Stimulated activated CD8-positive, alpha-beta memory T cell treated with anti-CD3 and anti-CD28 coated beads, Interleukin-2, amount 100 ng/mL, for 1 hour (primary cell): ENCODE measurements around the gene MYOG.

ENCODE experiments used
- DNase-seq, 2 donors: peaks; one replicate each; pipeline ENCODE4 v3.0.0-alpha.2; 2020; ENCODE audit warnings: low read depth in 2 of 2

Gene MYOG

DNA sequence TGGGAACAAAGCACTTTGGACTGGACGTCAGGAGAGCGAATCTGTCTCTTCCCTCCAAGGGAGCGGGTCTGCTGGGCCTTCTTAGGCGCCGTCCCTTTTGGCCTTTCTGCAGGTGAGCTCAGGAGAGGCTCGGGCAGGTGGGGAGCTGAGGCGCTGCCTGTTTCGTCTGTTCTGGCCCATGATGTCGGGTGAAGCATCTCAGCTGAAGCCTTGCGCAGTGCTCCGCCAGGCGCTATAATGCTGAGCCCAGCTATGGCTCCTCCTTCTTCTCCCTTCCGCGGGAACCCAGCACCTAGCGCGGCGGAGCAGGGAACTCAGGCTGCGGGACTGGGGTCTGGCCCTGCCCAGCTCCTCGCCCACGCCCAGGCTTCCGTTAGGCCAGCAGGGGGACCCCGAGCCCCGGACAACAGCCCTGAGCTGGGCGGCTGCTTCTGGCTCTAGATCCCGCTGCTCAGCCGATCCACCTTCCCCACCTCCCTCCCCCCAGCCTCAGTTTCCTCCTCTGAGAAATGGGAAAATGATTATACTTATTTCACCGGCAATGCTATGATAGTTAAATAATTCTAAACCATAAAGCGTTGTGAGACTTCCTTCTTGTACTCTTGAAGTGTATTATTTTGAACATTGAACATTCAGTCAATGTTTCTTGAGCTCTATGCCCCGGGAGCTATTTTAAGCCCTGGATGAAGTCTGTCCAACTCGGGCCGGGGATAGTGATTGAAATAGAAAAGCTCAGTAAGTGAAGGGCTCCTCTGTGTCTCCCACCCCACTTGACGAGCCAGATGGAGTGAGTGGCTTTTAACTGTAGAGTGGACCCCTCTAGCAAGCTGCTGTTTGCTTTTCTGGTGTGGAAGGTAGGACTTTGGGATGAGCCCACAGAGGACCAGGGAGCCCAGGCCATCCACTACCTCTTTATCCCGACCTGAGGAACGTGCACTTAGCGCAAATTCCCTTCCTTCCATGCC lies 32.1 kb upstream of the MYOG start:
- DNase-seq: no peak

- DNase-seq: no peak
These were observed 30.4 kb upstream of the MYOG start for GRCh38 chr1:203116091-203116820.

DNA sequence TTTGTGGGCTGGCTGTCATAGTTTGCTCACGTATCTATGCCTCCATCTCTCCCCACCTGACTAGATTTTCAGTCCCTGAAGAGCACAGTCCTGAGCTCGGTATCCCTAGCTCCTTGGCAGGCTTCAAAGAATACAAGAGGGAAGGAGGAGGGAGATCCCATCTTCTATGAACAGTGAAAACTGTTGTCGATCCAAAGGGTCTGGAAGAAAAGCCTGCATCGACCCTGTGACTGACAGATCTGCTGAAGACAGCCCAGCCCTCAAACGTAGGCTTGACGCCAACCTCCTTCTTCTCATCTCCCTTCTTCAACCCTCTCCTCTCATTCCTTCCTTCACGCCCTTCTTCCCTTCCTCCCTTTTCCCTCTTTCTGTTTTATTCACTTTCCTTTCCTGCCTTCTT lies 28.4 kb upstream of the MYOG start:
- DNase-seq: no peak

DNA sequence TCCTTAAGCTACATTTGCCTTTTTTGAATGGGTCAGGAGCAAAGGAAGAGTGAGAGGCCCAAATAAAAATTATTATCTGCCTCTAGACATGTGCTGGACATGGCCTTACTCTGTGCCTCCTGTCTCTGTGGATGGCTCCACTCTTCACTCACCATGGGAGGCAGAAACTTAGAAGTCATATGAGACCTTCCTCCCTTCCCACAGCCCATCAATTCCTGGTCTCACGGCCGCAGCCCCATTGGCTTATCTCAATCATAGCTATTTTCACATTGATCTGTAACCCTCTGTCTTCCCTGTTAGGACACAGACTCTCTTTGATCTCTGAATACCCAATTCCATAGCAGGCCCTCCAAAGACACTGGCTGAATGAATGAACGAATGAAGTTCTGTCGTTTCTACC lies 27.5 kb upstream of the MYOG start:
- DNase-seq: no peak

DNA sequence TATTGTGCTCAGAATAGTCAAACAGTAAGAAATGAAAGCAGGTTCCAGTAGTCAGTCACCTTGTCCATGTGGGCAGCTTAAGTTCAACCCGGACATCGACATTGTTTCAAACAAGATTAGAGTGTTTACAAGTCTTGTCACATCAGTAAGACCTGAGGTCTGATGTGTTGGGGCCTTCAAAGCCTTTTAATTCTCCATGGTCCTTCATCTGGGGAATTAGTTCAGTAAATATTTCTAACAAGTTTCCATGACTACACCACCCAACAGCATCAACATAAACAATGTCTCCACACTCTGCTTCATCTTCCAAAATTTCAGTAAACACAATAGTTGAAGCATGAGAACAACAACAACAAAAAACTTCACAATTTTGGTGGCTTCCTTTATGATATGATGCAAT lies 26.7 kb upstream of the MYOG start:
- no peak for DNase-seq

DNA sequence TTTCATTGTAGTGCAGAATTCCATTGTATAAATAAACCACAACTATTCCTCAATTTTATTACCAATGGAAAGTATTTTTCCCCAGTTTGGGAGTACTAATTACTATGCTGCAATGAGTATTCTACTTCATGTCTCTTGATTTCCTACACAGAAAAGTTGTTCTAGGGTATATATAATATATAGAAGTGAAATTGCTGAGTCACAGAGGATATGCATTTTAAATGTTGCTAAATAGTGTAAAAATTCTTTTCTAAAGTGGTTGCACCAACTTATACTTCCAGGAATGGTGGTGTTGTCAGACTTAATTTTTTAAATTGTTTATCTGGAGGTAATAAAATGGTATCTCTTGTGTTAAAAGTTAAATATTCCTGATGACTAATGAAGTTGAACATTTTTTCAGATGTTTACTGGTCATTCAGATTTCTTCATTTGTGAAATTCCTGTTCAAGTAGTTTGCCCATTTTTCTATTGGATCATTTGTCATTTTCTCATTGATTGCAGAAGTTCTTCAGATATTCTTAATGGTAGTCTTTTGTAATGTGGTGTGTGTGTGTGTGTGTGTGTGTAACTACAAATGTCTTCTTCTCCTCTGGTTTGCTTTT lies 19.1 kb upstream of the MYOG start:
- no peak for DNase-seq

DNA sequence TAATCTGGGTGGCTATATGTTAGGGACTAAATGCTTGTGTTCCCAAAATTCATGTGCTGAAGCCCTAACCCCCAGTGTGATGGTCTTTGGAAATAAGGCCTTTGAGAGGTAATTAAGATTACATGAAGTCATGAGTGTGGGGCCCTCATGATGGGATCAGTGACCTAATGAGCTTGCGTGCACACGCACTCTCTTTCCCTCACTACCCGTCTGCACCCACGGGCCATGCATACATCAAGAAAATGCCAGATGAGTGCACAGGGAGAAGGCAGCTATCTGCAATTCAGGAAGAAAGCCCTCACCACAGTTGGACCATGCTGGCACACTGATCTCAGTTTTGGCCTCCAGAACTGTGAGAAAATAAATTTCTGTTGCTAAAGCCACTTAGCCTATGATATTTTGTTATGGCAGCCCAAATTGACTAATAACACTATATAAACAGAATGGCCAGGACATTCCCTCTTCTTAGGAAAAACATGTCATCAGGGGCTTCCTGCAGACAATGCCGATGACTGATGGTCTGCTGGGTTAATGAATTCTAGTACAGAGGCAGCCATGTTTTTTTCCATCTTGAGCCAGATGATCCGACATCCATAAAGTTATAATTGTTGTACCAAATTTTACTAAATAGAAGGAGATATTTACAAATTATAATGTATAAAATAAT lies 18.1 kb upstream of the MYOG start:
- DNase-seq: no peak

DNA sequence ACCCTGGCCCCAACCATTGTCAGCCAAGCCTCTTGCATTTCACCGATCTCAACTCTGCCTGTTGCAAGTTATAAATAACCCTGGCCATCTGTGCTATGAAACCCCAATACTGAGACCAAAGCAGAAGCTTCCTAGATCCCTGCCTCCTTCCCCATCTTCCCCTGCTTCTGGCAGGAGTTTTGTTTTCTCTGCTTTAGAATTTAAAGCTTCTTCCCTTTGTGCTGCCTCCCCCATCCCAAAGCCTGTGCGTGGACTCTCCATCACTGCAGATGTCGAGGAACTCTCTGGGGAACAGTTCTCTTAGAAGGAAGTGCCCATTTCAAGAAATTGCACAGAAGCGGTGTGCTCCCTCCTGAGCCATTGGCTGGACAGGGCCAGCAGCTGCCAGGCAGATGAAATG lies 17.4 kb upstream of the MYOG start:
- no peak for DNase-seq

- no peak for DNase-seq
These were observed 16.2 kb upstream of the MYOG start for GRCh38 chr1:203101813-203102634.

DNA sequence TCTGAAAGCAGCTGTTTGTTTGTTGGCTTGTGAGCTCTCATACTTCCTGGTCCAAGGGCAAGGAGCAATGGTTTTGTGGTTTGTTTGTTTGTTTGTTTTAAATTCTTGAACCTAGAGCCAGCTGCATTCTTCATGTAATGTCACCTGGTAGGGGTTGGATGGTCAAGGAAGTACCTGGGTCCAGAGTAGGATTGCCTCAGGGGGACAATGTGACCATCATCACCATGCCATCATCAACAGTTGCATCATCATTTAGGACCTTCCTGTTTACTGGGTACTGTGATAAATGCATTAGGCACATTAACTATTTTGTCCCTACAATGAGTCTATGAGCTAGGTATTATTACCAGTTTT lies 14.7 kb upstream of the MYOG start:
- DNase-seq: no peak

GRCh38 chr1:203099805-203100515 lies 14.1 kb upstream of the MYOG start:
- DNase-seq: no peak

- no peak for DNase-seq
These were observed 13.2 kb upstream of the MYOG start for GRCh38 chr1:203098914-203099520.

DNA sequence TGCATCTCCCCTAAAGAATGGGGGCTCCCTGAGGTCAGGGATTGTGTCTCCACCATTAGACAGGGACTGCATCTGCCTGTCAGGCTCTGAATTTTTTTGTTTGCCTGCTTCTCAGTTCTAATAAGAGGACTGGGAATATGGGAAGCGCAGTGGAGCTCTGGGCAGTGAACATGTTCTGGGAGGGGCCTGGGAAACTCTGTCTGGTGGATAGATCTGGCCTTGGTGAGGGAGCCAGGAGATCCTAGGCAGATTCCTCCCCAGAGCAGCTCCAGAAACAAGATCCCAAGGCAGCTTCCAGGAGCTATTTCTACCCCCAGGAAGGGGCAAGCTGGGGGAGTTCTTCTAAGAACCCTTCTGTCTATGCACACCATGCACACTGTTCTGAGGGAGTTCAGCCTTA lies 12.6 kb upstream of the MYOG start:
- DNase-seq: no peak

- DNase-seq: no peak
These were observed 11.2 kb upstream of the MYOG start for GRCh38 chr1:203097001-203097400.

DNA sequence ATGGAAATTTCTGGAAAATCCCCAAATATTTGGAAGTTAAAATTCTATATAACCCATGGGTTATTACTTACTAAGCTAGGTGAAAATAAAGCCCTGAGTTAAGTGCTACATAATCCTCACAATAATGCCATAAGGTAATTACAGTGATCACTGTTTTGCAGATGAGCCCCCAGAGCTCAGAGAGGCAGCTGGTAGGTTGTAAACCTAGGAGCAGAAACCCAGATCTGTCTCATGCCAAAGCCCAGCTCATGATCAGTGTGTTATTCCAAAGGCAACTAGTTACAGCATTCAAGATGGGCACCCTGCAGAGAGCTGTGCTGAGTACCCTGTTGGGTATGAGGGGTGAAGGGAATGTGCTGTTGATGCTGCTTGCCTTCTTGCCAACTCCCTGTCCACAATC lies 10.8 kb upstream of the MYOG start:
- DNase-seq: no peak

DNA sequence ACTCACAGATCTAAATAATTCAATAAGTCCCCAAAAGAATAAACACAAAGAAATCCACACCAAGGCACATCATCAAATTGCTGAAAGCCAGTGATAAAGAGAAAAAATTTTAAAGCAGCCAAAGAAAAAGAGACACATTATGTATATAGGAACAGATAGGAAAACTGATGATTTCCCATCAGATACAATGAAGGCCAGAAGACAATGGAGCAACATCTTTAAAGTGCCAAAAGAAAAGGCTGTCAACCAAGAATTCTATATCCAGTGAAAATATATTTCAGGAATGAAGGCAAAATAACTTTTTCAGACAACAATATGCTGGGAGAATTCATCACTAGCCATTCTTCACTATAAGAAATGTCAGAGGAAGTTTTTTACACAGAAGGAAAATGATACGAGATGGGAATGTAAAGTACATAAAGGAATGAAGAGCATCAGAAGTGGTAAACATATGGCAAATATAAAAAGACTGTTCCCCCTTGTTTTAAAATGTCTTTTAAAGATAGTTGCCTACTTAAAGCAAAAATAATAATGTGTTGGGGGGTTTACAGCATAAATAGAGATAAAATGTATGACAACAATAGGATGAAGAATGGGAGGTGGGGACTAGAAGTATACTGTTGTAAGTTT lies 9.4 kb upstream of the MYOG start:
- no peak for DNase-seq

- no peak for DNase-seq
These were observed 8.1 kb upstream of the MYOG start for GRCh38 chr1:203093754-203094410.

- DNase-seq: no peak
These were observed 6.0 kb upstream of the MYOG start for GRCh38 chr1:203091761-203092330.

GRCh38 chr1:203091199-203091477 lies 5.3 kb upstream of the MYOG start:
- no peak for DNase-seq
